Measurements from ENCODE around the gene DEFB131B.
A peak's percentile ranks its signal among the peaks of the same experiment; 100 is the strongest.
"Not testable (repeated sequence)": the region's sequence is repeated elsewhere in the genome, so short reads cannot be mapped to it uniquely, and the experiment has no call there.

DEFB131B gene

GRCh38 chr11:71878059-71878458 lies at the start of gene DEFB131B:
TSS of gene DEFB131B (plus strand) at chr11:71878453. CDS start at chr11:71878453, 0 bp downstream.
- DNase-seq = not testable (repeated sequence)

GRCh38 chr11:71829247-71829646 lies 49.0 kb upstream of the DEFB131B start:
- not testable (repeated sequence) for DNase-seq

GRCh38 chr11:71829686-71830085 lies 48.6 kb upstream of the DEFB131B start:
- not testable (repeated sequence) for DNase-seq

GRCh38 chr11:71832811-71833210 lies 45.4 kb upstream of the DEFB131B start, which contains the start of gene DEFB108B:
TSS of gene DEFB108B (plus strand) at chr11:71833200. CDS start at chr11:71833200, 0 bp downstream.
- not testable (repeated sequence) for DNase-seq

- not testable (repeated sequence) for DNase-seq
These were observed 35.5 kb upstream of the DEFB131B start for GRCh38 chr11:71842720-71843119.

- DNase-seq = not testable (repeated sequence)
These were observed 34.9 kb upstream of the DEFB131B start for GRCh38 chr11:71843355-71843754.

GRCh38 chr11:71843858-71844257 lies 34.4 kb upstream of the DEFB131B start:
- no peak for DNase-seq

- DNase-seq = not testable (repeated sequence)
These were observed 24.4 kb upstream of the DEFB131B start for GRCh38 chr11:71853895-71854294.

- peak; percentile 82 for DNase-seq
These were observed 22.4 kb upstream of the DEFB131B start for GRCh38 chr11:71855880-71856279.

GRCh38 chr11:71860835-71861234 lies 17.4 kb upstream of the DEFB131B start:
- not testable (repeated sequence) for DNase-seq

- peak; percentile 31 for DNase-seq
These were observed 14.2 kb upstream of the DEFB131B start for GRCh38 chr11:71863978-71864627.

GRCh38 chr11:71867209-71867608 lies 11.0 kb upstream of the DEFB131B start:
- DNase-seq = not testable (repeated sequence)

- DNase-seq = not testable (repeated sequence)
These were observed 8.3 kb upstream of the DEFB131B start for GRCh38 chr11:71869931-71870330.

GRCh38 chr11:71870661-71871060 lies 7.6 kb upstream of the DEFB131B start:
- peak; percentile 1 for DNase-seq

GRCh38 chr11:71876262-71876661 lies 2.0 kb upstream of the DEFB131B start:
- DNase-seq = not testable (repeated sequence)

GRCh38 chr11:71885806-71886205 lies 7.6 kb downstream of the DEFB131B start:
- not testable (repeated sequence) for DNase-seq

GRCh38 chr11:71888335-71889010 lies 10.2 kb downstream of the DEFB131B start:
- DNase-seq = not testable (repeated sequence)

GRCh38 chr11:71889181-71889872 lies 11.1 kb downstream of the DEFB131B start:
- not testable (repeated sequence) for DNase-seq

GRCh38 chr11:71895961-71896360 lies 17.7 kb downstream of the DEFB131B start:
- DNase-seq = no peak

- not testable (repeated sequence) for DNase-seq
These were observed 22.9 kb downstream of the DEFB131B start for GRCh38 chr11:71901137-71901536.

- DNase-seq = no peak
These were observed 30.0 kb downstream of the DEFB131B start for GRCh38 chr11:71908218-71908617.

GRCh38 chr11:71910775-71911174 lies 32.5 kb downstream of the DEFB131B start:
- DNase-seq = not testable (repeated sequence)

- not testable (repeated sequence) for DNase-seq
These were observed 33.2 kb downstream of the DEFB131B start for GRCh38 chr11:71911321-71911985.

All from GF-D8 (cell line).